ENCODE measurements around the gene NRXN3. TPM values are rescaled to one million over a fixed set of nuclear protein-coding genes. Genes with fewer than 3 reads are reported as not detected.
A peak's percentile ranks its signal among the peaks of the same experiment; 100 is the strongest.

The NRXN3 gene
- total RNA-seq, 1 donor from 2014 or later: not detected

DNA sequence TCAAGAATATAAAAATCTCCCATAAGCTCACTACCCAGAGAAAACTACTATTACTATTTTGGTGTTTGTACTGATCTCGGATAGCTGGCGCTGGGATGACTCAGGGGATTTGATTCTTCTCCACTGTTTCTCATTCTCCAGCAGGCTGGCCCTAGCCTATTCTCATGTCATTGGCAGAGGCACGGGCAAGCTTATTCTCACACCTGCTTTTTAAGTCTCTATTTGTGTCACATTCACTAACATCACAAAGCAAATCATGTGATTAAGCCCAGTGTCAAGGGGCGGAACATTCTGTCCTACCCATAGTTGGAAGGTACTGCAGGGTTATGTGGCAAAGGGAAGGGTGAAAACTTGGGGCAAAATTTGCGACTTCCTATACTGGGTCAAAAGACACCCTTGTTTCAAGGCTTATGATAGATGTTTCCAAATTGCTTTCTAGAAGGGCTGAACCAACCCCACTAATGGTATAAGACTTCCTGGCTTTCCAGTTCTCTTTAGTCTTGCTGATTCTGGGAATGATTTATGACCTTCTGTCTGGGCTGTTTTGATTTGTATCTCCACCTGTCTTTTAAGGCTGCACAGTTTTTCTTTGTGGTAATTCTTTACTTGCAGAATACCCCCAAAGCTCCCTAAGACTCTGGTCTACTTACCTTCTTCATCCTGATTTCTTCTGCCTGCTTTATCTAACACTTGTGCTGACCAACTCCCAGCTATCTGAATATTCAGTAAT lies 406.4 kb downstream of the NRXN3 start:
- no peak for DNase-seq (ENCODE audit: low read depth in 2 of 2)

DNA sequence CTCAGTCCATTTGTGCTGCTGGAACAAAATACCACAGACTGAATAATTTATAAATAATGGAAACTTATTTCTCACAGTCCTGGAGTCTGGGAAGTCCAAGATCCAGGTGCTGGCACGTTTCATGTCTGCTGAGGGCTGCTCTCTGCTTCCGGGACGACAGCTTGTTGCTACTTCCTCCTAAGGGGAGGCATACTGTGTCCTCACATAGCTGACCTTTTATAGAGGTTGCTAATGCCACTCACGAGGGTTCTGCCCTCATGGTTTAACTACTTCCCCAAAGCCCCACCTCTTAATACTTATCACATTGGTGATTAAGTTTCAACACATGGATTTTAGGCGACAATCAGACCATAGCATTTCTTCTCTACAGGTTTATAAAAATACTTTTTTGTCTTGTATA lies 411.1 kb downstream of the NRXN3 start:
- no peak for DNase-seq (ENCODE audit: low read depth in 2 of 2)

DNA sequence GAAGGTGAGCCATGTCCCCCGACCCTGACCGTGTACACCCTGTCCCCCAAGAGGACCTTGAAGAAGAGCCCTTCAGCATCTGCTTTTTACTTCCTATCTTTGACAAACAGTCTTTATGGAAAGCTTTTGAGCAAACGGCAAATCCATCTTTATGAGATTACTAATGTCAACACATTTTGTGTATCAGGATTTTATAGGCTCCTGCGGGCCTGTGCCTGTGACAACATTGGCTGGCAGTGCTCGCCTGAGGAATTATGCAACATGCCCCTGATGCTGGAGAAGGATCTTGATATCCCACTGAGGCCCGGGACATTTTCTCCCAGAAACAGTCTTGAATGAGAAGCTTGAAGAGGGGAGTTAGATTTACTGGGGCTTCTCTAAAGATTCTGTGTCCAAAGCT lies 416.5 kb downstream of the NRXN3 start:
- no peak for DNase-seq (ENCODE audit: low read depth in 2 of 2)

DNA sequence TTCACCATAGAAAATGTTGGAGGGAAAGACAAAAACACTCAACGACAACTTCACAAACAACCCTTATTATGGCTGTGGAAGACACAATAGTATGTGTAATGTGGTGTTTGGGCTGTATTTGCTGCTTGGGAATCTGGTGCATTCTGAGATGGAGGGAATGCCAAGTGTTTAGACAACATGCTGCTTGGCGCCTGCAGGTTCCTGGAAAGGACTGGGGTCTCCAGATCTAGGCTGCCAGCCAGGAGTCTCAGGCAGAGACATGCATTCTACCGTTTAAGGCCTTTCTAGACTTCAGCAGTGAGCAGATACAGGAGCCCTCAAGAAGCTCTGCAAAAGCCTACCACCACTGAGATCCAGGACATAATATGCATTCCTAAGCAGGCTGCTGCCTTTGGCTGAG lies 418.7 kb downstream of the NRXN3 start:
- DNase-seq (ENCODE audit: low read depth in 2 of 2): no peak

- no peak for DNase-seq (ENCODE audit: low read depth in 2 of 2)
These were observed 422.5 kb downstream of the NRXN3 start for GRCh38 chr14:78592616-78593219.

- DNase-seq (ENCODE audit: low read depth in 2 of 2): no peak
These were observed 423.8 kb downstream of the NRXN3 start for GRCh38 chr14:78593949-78594348.

DNA sequence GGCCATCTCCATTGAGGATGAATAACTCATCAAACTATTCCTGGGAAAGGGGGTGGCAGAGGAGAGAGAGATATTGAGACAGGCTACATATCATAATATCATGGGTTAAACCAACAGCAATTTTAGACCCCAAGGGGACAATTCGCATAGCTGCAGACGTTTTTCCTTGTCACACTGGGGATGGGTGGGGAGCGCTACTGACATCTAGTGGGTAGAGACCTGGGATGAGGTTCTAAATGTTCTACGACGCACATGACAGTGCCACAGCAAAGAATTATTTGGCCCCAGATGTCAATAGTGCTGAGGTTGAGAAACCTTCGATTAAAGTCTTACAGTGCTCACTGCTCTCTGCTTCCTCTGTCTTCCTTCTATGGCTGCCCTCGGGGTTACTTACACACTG lies 425.6 kb downstream of the NRXN3 start:
- DNase-seq (ENCODE audit: low read depth in 2 of 2): peak; percentile 2 to 17

GRCh38 chr14:78598046-78598920 lies 428.1 kb downstream of the NRXN3 start:
- DNase-seq (ENCODE audit: low read depth in 2 of 2): peak; percentile 60 to 68

GRCh38 chr14:78605025-78605762 lies 435.0 kb downstream of the NRXN3 start:
- DNase-seq (ENCODE audit: low read depth in 2 of 2): no peak

DNA sequence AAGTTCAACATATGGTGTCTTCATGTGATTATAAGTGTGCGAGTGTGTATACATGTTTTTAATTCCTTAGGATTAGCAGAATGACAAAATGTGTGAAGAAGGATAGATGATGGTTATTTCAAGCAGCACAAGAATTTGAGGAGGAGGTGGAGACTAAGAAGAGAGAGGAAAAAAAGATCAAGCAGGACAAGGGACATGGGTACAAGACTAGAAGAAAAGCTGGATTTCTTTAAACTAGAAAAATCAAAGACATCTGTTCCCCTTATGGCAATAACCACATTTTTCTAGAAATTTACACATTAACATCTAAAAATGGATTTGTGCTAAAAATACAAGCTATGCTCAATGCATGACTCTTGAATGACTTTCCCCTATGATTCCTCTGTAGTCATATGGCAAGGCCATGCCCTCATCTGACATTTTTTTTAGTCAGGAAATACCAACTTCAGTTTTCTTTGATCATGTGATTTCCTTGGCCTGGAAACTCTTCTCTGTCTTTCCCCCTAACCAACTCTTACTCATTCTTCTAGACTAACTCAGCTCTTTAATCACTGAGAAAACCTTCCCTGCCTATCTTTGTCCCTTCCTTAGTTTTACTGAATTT lies 435.8 kb downstream of the NRXN3 start:
- DNase-seq (ENCODE audit: low read depth in 2 of 2): peak; percentile 21 to 60

DNA sequence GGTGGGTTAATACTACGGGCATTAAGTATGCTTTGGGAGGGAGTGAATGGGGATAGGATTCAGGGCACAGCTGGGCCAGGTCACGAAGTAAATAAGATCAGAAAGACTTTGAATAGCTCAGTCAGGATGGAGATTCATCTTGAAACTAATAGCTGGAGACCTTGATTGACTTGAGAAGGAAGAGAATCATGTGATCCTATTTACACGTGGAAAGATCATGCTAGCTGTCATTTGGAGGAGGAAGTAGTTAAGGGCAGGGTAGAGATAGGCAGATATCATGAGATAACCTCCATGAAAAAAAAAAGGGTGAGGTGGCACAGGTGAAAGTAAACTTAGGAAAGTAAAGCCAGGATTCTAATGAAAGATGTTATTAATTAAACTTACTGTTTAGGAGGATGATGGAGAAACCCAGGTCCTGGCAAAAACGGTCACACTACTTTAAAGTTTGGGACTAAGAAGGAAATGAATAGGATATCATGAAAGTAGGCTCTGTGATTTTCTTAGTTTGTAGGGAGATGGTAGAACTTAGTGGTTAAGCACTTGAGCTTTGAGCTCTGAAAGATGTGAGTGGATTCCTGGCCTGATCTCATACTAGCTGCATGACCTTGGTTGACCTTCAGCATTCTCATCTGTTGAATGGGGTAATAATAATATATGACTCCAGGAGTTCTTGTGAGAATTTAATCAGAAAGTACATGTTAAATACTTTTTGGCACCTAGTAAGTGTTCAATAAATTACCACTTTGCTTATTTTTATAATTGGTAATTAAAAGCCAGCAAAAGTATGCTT lies 439.0 kb downstream of the NRXN3 start:
- DNase-seq (ENCODE audit: low read depth in 2 of 2): no peak

DNA sequence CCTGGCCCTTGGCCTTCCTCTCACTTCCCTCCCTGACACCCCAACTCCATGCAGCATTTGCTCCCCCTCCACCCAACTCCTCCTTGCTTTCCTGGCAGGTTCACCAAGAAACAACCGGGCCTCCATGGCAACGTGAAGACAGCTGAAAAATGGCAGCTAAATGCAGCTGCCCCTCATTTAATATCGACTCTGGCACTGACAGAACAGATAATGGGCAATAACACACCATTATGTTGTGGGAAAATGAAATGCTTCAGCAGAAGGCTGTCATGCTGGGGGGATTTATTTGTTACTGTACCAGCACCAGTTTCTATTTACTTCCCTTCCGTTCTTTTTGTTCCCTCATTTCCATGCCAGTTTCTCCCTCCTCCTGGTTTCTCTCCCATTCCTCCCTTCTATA lies 440.8 kb downstream of the NRXN3 start:
- DNase-seq (ENCODE audit: low read depth in 2 of 2): no peak

- no peak for DNase-seq (ENCODE audit: low read depth in 2 of 2)
These were observed 441.8 kb downstream of the NRXN3 start for GRCh38 chr14:78611796-78612571.

GRCh38 chr14:78612666-78613065 lies 442.5 kb downstream of the NRXN3 start:
- no peak for DNase-seq (ENCODE audit: low read depth in 2 of 2)

GRCh38 chr14:78614593-78614992 lies 444.4 kb downstream of the NRXN3 start:
- DNase-seq (ENCODE audit: low read depth in 2 of 2): no peak

DNA sequence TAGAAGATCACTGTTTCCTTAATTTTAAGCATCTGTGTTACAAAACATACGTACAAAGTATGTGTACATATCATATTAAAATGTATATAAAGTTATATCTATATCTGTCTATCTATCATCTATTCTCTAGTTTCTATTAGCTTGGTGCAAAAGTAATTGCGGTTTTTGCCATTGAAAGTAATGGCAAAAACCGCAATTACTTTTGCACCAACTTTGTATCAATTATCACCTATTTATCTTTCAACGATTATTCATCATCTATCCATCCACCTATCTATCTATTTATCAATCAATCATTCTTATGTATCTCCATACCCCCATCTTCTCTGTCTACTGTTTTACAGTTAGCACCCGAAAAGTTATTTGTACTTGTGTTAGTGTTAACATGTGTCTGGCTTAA lies 447.6 kb downstream of the NRXN3 start:
- DNase-seq (ENCODE audit: low read depth in 2 of 2): no peak

DNA sequence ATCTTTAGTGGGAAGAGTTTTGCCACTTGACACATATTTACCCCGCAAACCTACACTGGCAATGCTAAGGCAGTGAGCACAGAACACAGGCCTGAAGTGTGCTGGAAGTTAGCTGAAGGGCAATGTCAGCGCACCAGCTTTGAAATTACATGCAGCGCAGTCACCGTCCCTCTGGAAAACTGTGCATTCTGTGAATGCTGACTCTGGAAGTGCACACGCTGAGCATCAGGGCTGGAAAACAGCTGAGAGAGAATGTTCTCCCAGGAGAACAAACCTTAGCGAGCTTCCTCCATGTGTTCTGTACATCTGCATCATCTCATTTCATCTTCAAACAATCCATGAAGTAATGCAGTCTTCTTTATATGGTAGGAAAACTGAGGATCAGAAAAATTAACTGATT lies 448.2 kb downstream of the NRXN3 start:
- DNase-seq (ENCODE audit: low read depth in 2 of 2): no peak

- no peak for DNase-seq (ENCODE audit: low read depth in 2 of 2)
These were observed 456.9 kb downstream of the NRXN3 start for GRCh38 chr14:78627114-78627513.

DNA sequence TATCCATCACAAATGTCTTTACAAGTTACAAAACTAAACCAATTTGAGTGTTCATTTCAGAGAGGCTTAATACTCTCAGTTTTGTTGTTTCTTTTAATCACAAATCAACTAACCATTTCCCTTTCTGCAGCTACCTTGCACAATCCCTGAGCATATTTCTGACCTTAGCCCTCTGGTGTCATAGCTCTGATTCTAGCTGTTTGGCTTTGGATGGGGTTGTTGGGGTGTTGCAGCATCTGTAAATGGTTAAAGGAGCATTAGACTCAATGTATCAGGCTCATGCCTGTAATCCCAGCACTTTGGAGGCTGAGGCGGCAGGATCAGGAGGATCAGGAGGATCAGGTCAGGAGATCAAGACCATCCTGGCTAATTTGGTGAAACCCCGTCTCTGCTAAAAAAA lies 461.4 kb downstream of the NRXN3 start:
- DNase-seq (ENCODE audit: low read depth in 2 of 2): no peak

- no peak for DNase-seq (ENCODE audit: low read depth in 2 of 2)
These were observed 463.6 kb downstream of the NRXN3 start for GRCh38 chr14:78633752-78634151.

All from lung microvascular endothelial cell (primary cell).